SK-N-MC (cell line): ENCODE data around the gene ABR.

ENCODE experiments used
- EZH2 ChIP-seq: fragments of 200-600 bp; sonication (generic); IDR thresholded peaks from one replicate; pipeline ENCODE4 v1.6.1; 2017; ENCODE audit warnings: antibody characterized with exemption
- FOXP2 ChIP-seq: optimal IDR thresholded peaks from 2 replicates; pipeline ENCODE3; 2011; ENCODE audit warnings: mild to moderate bottlenecking, moderate library complexity; ENCODE audit not compliant: insufficient read depth; ENCODE audit errors: extremely low read length, control extremely low read depth
- POLR2AphosphoS5 ChIP-seq: IDR thresholded peaks from 2 replicates; pipeline ENCODE4 v1.6.1; 2012; ENCODE audit warnings: mild to moderate bottlenecking, low read depth, low read length, borderline replicate concordance

GRCh38 chr17:1211287-1211686, 31.5 kb upstream of the ABR start:
- TF ChIP-seq FOXP2 (no peak), EZH2 (no peak), POLR2AphosphoS5 (no peak)
